Measurements from ENCODE around the gene ZFAND3.
A peak's percentile ranks its signal among the peaks of the same experiment; 100 is the strongest.

ZFAND3 gene

DNA sequence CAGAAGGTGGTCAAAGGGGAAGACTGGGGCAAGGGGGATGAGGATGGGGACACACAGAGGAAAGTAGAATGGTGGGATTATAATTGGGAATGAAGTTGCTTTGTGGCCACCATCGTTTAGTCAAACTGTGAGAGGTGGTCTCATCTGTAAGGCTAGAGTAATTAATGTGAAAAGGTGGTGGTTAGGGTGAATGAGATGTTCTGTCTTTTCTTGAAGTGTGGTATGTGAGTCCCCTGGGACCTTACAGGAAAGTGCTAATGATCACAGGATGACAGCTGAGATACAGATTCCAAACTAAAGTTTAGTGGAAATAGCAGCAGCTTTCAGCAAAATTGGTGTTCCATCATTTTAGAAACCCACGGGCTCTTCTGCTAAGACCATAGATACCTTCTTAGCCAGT is 10.7 kb downstream of the ZFAND3 start:
- DNase-seq, result no peak

GRCh38 chr6:37831457-37831856 is 11.9 kb downstream of the ZFAND3 start:
- no peak for DNase-seq

DNA sequence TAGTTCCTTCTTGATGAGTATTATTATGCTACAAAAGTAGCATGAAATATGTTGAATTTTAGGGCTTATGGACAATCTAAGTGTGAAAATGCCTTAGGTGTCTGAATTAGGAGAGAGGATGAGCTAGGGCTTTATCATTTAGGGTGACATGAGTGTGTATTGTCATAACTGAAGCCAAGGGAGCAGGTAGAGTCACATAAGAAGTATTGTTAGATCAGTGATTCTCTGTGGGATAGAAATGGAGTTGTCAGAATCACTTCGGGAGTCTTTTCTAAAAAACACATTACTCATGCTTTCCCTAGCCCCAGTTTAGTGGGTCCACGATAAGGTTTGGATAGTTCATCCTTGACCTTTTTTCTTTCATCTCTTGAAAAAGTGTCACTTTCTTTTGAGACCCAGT is 16.4 kb downstream of the ZFAND3 start:
- no peak for DNase-seq

DNA sequence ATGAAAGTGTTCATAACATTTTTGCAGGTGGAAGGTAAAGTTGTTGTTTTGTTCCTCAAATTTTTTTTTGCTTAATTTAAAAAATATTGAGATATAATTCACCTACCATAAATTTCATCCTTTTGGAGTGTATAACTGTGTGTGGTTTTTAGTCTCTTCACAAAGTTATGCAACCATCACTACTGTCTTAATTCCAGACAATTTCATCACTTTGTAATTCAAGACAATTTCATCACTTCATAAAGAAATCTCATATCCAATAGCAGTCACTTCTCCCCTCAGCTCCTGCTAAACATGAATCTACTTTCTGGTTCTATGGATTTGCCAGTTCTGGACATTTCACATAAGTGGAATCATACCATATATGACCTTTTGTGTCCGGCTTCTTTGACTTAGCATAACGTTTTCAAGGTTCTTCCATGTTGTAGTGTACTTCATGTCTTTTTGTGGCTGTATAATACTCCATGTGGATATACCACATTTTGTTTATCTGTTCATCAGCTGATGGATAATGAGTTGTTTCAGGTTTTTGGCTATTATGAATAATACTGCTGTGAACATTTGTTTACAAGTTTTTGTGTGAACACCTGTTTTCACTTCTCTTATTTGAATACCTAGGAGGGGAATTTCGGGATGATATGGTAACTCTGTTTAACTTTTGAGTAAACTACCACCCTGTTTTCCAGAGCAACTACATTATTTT is 18.8 kb downstream of the ZFAND3 start:
- no peak for DNase-seq

DNA sequence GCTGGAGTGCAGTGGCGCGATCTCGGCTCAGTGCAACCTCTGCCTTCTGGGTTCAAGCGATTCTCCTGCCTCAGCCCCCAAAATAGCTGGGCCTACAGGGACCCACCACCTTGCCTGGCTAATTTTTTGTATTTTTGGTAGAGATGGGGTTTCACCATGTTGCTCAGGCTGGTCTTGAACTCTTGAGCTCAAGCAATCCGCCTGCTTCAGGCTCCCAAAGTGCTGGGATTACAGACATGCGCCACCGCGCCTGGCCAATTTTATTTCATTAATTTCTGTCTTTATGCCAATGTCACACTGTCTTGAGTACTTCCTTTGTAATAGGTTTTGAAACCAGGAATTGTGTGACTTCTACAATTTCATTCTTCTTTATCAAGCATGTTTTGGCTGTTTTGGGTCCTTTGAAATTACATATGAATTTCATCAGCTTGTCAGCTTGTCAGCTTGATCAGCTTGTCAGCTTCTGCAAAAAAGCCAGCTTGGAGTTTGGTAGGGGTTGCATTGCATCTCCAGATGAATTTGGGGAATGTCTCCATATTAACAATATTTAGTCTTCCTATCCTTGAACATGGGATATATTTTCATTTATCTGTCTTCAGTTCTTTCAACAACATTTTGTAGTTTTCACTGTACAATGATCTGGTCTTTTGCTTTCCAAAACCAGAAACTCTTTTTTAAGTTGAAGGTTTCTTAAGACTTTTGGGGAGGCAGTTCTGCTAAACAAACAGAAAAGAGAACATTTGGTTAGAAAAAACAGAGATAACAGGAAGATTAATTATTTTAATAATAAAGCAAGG is 20.8 kb downstream of the ZFAND3 start:
- no peak for DNase-seq

GRCh38 chr6:37840940-37841300 is 21.4 kb downstream of the ZFAND3 start:
- DNase-seq, result no peak

DNA sequence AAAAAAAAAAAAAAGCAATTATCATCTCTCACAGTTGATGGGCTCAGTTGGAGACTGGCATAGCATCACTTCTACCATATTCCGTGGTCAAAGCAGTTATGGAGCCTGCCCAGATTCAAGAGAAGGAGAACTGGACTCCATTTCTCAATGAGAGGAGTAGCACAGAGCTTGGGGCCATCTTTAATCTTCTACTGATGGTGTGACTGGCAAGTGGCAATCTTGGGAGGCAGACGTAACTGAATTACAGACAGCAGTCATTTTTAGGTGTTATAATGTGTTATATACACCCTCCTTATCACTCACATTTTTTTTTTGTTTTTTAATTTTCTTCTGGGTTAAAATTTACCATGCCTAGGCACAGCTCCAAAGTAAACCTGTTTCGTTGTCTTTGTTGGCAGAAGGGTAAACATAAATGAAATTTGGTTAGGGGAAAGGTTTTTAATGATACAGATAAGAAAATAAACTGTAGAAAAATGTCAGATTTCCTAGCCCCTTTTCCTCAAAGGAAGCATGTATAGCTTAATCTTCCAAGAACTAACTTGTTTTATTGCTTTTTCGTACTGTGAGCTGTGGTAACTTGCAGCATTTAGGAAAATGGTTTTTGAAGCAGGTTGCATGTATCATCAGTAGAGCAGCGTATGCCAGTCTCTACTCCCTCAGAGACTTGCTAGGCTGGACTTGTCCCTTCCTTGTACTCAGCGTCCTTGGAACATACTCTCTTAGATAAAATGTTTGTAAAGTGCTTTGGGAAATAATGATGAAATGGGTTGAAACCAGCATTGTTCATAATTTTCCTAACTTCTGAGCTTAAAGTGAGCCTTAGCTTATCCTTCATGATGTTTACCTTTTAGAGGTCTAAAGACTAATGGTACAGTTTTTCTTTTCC is 25.7 kb downstream of the ZFAND3 start:
- no peak for DNase-seq

- DNase-seq, result no peak
These were observed 26.4 kb downstream of the ZFAND3 start for GRCh38 chr6:37845930-37846329.

DNA sequence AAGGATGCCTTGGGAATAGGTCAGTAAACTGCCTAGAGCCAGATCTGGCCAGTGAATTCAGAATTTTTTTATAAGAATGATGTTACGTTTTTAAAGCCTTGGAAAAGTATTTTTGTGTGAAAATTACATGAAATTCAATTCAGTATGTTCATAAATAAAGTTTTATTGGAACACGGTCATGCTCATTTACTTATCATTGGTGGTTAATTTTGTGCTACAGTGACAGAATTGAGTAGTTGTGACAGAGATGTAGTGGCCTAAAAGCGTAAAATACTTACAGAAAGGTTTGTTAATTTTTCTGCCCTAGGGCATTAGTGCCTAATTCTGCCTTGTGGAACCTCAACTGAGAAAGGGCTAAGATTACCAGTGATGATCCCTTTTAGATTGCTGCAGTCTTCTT is 28.2 kb downstream of the ZFAND3 start:
- no peak for DNase-seq

- no peak for DNase-seq
These were observed 28.8 kb downstream of the ZFAND3 start for GRCh38 chr6:37848371-37848770.

- no peak for DNase-seq
These were observed 30.7 kb downstream of the ZFAND3 start for GRCh38 chr6:37850260-37850659.

DNA sequence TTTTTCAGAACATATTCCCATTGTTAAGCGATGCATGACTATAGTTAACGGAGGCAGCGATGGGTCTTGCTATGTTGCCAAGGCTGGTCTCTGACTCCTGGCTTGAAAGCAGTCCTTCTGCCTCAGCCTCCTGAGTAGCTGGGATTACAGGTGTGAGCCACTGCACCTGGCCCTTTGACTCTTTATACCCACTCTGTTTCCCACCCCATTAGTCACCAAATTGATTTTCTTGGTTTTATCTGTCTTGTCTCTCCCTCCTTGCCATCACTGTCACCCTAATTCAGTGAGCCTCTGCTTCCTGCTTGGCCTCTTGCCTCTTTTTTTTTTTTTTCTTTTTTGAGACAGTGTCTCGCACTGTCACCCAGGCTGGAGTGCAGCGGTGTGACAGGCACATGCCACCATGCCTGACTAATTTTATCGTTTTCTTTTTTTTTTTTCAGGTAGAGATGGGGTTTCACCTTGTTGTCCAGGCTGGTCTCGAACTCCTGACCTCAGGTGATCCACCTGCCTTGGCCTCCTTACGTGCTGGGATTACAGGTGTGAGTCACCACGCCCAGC is 31.3 kb downstream of the ZFAND3 start:
- DNase-seq, result no peak

DNA sequence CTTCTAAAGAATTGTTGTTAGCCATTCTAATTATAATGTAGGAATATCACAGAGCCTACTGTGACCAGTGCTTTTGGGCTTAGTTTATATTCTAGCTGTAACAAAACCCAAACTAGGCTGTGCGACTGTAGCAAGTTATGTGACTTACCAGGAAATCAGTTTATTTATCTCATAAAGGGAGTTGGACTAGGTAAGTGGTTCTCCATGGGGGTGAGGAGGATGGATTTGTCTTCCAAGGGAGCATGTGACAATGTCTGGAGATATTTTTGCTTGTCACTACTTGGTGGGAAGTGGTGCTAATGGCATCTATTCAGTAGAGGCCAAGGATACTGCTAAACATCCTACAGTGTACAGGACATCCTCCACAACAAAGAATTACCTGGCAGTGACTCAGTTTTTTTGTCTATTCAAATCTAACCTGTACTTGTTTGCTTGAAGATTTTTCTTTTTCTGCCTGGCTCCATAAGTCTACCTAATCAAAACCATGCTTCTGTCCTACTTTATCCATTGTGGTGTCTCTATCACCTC is 32.5 kb downstream of the ZFAND3 start:
- DNase-seq, result no peak

DNA sequence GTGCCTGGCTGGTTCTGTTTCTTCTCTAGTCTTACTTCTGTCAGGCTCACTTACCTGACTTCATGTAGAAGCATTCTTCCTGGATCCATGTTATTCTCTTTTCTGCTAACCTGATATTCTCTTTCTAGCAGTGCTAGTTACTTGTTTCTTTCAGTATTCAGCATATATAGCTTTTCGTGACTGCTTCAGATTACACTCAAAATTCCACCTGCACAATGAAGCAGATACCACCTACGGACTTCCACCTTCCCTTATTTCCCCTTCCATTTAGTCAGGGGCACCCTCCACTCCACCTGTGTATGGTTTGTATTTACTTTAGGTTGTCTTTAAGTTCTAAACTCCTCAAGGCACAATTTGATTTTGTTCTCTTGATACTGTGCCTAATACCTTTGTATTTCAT is 36.8 kb downstream of the ZFAND3 start:
- no peak for DNase-seq

DNA sequence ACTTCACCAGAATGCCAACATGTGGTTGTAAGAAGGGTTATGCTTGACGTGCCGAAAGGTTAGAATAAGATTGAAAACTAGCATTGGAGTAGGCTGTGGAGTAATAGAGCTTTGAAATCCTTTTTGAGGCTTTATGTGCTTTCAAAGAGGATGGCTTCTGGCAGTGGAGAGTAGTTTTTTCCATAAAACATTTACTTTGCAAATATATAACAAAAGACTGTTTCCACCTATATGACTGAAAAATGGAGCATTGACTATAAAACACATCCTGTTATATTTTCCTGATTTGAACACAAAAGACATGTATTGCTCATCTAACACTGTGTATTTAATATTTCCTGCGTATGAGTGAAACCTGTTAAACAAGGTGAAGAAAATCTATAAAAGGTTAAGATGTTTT is 38.8 kb downstream of the ZFAND3 start:
- DNase-seq, result no peak

GRCh38 chr6:37860226-37860839 is 40.8 kb downstream of the ZFAND3 start:
- peak; percentile 71 for DNase-seq

DNA sequence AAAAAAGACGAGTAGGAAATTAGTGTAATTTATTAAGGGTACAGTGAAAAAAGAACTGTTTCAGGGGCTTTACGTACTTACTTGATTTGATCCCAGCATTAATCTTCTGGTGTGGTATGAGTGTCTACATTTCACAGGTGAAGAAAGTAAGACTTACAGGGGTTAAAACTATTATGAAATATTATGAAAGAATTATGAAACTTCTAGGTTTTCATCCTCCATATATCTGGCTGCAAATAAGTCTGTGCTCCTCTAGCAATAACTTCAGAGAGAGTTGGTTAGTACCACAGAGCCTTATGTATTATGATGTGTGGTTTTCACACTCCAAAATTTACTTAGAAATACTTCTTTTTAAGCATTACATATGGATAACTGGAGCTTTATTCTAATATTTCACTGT is 41.9 kb downstream of the ZFAND3 start:
- no peak for DNase-seq

DNA sequence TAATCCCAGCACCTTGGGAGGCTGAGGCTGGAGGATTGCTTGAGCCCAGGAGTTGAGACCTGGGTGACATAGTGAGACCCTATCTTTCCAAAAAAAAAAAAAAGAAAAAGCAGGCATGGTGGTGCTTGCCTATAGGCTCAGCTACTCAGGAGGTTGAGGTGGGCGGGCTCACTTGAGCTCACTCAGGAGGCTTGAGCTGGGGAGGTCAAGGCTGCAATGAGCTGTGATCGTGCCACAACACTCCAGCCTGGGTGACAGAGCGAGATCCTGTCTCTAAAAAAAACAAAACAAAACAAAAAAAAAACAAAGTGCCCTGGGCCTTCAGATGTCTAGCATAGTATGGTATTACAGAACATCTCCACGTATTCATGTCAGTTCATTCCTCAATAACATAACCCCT is 42.9 kb downstream of the ZFAND3 start:
- no peak for DNase-seq

- no peak for DNase-seq
These were observed 43.5 kb downstream of the ZFAND3 start for GRCh38 chr6:37862992-37863391.

- DNase-seq, result no peak
These were observed 44.7 kb downstream of the ZFAND3 start for GRCh38 chr6:37864250-37864649.

DNA sequence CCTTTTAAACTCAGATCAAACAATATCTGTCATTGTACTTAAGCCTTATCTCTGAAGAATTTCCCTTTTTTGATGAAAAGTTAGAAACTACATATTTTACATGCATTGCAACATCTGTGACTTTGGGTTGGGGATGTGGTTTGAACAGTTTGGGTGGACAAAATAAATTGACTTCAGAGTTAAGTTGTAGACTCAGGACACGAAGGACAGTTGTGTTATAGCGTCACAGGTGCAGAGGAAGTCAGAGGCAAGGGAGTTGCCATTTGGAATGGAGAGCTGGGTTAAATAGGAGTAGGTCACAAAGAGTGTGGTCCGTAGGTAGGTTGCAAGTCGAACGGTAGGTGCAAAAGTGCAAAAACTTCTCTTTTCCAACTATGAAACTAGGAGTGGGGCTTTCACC is 46.0 kb downstream of the ZFAND3 start:
- DNase-seq, result peak; percentile 7

All from hematopoietic multipotent progenitor cell treated with erythropoietin and hydrocortisone succinate and interleukin-3 and kit ligand, for 8 days (in vitro differentiated cells).